Fibroblast of skin of abdomen (primary cell): ENCODE results near the gene NUP93.

Source experiments
- DNase-seq: peaks from one replicate; pipeline ENCODE4 v3.0.0-alpha.2; 2013

The NUP93 gene

GRCh38 chr16:56744996-56745640 lies 15.2 kb downstream of the NUP93 start:
- no peak for DNase-seq

DNA sequence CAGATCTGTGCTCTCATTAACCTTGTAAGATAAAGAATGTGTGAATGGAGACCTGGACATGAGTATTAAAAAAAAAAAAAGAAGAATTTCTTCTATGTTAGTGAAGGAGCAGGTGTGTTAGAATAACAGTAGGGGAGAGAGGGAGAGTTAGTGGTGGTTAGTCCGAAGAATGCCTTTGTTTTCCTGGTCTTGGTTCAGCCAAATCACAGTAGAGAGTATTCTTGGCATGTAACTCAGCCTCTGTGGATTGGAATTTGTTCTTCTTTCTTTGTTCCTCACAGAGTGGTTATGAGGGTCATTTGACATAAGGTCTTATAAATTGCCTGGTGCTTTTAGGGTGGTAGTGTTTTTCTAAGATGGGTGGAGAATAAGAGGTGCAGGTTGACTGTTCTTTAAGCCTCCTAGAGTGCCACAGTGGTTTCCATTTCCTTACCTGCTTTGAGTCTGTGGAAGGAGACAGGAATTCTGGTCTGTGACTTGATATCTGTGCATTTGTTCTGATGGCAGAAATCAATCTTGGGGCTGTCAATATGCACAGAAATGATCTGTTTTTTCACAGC lies 17.6 kb downstream of the NUP93 start:
- peak; percentile 20 for DNase-seq

DNA sequence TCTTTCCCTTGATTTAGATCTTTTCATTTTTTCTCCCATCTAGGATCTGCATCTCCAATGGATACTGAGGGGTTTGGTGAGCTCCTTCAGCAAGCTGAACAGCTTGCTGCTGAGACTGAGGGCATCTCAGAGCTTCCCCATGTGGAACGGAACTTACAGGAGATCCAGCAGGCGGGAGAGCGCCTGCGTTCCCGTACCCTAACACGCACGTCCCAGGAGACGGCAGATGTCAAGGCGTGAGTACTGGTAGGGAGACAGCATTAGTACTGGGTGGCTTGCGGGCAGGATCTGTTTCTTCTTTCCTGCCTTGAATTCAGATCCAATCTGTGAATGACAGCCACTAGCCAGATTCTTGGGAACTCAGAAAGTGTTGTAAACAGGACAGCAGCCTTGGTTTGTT lies 18.3 kb downstream of the NUP93 start:
- DNase-seq = no peak

GRCh38 chr16:56748826-56749225 lies 18.9 kb downstream of the NUP93 start:
- no peak for DNase-seq

DNA sequence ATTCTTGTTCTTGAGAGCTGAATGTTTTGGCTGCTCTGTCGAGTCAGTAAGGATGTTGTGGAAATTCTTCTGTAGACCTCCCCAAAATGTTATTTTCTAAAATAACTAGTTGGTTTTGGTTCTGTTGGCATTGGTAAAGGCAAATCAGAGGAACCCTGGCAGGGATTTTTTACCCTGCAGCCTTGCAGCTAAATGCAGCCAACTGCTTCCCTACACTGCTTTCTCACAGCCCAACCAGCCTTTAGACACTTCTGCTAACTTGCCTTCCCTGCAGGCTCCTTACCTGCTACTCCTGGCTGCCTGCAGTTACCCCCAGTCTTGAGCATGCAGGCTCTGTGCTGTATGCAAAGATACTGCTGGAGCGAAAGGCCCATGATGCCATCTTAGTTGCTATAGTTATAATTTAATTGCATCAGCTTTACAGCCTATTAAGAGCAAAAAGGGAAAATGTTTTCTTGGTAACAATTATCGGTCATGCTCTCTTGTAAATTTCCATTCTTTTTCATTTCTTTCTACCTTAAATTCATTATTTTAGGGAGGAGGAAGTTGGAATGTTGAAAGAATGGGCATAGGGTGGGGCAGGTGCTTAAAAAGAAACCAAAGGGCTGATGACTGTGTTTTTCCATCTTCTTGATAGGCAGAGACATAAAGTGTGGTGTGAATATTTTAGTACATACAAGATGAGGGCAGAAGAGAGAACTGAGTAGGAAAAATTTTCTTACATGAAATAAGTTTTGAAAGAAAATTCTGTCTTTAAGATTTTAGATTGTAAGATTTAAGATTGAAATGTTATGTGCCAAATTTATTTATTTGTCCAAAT lies 20.0 kb downstream of the NUP93 start:
- DNase-seq = no peak

- peak; percentile 61 for DNase-seq
Observed at GRCh38 chr16:56753410-56753809, 23.5 kb downstream of the NUP93 start.

- DNase-seq = no peak
Observed at GRCh38 chr16:56755038-56755437, 25.1 kb downstream of the NUP93 start.

- no peak for DNase-seq
Observed at GRCh38 chr16:56758432-56758831, 28.5 kb downstream of the NUP93 start.

DNA sequence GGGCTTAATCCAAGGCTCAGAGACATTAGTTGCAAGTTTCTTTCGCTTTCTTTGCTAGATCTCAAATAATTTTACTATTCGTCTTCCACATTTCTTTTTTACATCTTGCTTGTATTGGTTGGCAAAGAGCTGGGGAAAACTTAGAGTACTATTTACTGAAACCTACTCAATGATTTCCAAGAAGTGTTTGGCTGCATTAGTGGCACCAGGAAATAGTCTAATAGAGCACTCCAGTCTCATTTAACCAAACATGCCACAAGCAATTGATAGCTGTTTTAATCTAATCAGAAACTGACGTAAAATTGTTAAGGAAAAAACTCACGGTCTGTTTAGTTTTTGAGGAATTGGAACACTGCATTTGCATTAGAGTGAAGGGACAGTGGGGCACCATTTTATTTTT lies 29.0 kb downstream of the NUP93 start:
- DNase-seq = no peak

DNA sequence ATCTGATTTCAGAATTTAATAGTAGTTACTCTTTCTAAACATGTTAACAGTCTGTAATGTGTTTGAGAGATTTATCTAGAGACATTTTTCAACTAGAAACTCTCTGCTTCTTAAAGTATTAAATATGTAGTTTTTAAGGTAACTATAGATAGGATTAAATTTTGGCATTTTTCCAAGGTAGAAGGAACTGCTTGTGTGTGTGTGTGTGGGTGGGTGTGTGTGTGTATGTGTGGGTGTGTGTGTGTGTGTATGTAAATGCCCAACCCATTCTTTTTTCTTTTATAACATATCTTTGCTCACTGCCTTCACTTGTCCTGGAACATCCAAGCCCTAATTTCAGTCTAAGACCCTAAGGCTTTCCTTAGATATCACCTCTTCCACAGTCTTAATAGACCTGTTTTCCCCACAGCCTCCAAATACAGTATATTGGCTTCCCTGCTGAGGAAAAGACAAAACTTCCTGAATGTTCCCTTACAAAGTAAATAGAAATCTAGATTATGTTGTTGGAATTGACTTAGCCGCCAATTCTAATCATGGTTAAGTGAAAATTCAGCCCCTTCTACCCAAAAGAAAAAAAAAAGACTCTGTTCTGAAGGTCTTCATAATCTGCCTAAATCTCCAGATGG lies 33.5 kb downstream of the NUP93 start:
- no peak for DNase-seq

DNA sequence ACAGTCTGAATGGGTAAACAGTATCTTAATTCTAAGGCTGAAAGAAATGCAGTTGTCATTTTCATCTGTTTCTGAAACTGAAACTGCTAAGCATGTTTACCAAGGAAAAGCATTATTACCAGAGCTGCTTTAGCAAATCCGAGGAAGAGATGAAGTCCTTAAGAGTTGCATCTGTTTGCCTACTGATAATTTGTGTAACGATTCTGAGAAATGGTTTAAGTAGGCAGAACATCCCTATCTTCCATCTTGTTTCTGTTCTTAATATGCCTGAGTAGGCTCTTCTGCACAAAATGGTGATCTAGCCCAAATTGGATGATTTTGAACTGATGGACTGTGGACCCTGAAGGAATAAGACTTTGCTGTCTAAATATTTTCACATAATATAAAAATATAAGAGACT lies 34.9 kb downstream of the NUP93 start:
- DNase-seq = no peak

DNA sequence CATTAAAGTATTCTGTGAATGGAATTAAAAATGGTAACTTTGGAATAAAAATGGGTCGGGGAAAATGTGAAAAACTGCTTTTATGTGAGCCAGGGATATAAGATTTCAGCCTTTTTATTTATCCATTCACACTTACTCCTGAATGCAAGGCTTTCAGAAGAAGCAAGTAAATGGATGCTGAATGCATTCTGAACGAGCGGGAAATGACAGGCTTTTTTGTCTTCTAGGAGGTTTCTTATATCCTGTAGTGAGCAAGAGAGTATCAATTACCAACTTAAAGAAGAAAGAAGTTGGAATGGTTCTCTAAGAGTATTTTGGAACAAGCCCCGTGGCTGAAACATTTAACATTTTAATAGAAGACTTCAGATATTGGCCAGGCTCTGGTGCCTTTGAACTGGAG lies 36.0 kb downstream of the NUP93 start:
- no peak for DNase-seq

- no peak for DNase-seq
Observed at GRCh38 chr16:56767024-56767423, 37.1 kb downstream of the NUP93 start.

DNA sequence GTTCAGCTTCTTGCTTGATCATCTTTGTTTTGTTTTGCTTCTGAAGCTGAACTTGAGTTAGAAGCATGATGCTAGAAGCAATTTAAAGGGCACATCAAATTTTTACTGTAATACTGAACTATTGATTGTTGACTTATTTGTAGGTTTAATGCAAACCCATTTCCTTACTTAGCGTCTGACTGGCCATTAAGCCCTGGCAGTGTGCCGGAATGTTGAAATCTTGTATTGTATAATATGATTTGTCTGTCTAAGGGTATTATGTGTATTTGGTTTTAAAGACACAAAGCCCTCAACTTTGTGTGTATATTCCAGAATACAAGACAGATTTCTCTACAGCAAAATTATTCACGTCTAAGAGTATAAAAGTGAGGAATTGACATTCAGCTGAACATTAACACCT lies 39.7 kb downstream of the NUP93 start:
- DNase-seq = no peak

- no peak for DNase-seq
Observed at GRCh38 chr16:56771558-56772279, 41.8 kb downstream of the NUP93 start.

DNA sequence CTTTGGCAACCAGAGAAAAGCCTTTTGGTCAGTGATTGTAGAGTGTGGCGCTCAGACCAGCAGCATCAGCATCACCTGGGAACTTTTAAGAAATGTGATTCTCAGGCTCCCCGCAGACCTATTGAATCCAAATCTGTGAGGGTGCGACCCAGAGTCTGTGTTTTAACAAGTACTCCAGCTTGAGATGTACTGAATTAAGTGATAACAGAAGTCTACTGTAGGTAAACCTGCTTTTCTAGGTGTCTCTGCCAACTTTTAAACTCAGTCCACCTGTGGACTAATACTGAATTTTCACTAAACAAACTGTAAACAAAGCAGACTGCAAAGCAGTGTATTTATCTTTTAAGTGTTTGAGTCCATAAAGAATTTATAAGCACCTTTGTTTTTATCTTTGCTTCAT lies 43.6 kb downstream of the NUP93 start:
- no peak for DNase-seq

- DNase-seq = no peak
Observed at GRCh38 chr16:56774016-56774680, 44.2 kb downstream of the NUP93 start.

DNA sequence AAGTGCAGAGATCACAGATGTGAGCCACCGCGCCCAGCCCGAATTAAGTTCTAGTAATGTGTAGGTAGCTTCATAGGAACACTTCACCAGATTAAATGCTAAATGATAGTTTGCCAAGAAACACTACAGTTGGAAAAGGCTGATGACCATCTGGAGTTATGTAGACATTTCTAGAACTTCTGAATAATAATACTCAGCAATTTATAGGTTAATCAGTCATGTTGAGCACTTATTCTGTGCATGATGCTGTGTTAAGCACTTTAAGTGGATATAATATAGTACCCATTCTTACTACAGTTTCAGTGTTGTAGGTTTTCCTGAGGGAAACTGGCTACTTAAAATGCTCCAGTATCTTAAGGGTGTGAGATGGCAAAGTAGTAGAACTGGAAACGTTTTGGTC lies 45.2 kb downstream of the NUP93 start:
- DNase-seq = no peak

- peak; percentile 51 for DNase-seq
Observed at GRCh38 chr16:56776562-56776961, 46.6 kb downstream of the NUP93 start.

DNA sequence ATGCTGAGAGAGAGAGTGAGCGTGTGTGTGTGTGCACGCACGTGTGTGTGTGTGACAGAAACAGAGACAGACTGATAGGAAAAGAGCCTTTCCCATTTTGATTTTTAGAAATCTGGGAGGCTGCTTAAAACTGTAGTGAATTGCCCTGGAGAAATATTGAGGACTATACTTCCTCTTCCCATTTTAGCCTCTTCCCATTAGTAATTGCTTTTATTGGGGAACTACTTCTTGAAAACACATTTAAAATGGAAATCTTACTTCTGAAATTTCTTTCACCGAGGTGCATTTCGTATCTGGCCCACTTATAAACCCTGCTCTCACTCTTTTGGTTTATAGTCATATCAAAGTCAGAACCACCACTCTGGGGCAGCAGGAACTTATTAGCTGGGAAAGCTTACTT lies 47.1 kb downstream of the NUP93 start:
- DNase-seq = no peak

GRCh38 chr16:56777482-56777881 lies 47.6 kb downstream of the NUP93 start:
- peak; percentile 55 for DNase-seq

GRCh38 chr16:56779906-56780305 lies 50.0 kb downstream of the NUP93 start:
- DNase-seq = no peak
